HCT116 (cell line): ENCODE results near the gene CCDC137. TPM values are rescaled to one million over a fixed set of nuclear protein-coding genes. Genes with fewer than 3 reads are reported as not detected.

Experiments
- ATAC-seq: fragments of 200-7000 bp; cut with Tn5 transposase; 2 replicates; pipeline ENCODE4 v1.9.1; 2020; ENCODE audit warnings: mild to moderate bottlenecking, moderate library complexity
- BruUV-seq: library from RNA; stranded (reverse); fragments of 400-500 nt; replicated peaks from 2 replicates; lab custom pipeline; 2021; lab: Mats Ljungman, UMichigan
- CTCF ChIA-PET: fragments of 300-600 bp; sonication (Branson Sonifier 250); formaldehyde crosslinking; loops from one replicate; lab custom pipeline; 2021; ENCODE audit warnings: antibody characterized with exemption; lab: Charles Lee
- POLR2A ChIA-PET: fragments of 300-600, 350-600 bp; sonication (Branson Sonifier 250); formaldehyde crosslinking; loops from one replicate; lab custom pipeline; 2021; ENCODE audit warnings: antibody characterized with exemption; lab: Charles Lee
- RAD21 ChIA-PET, 2 experiments: fragments of 300-600 bp; sonication (Branson Sonifier 250); formaldehyde crosslinking; loops; one replicate each; lab custom pipeline; 2023; ENCODE audit warnings: low total read pairs in 2 of 2; ENCODE audit not compliant: uncharacterized antibody in 2 of 2, unreplicated experiment in 2 of 2, low non-redundant PET in 1 of 2; lab: Charles Lee
- DNase-seq: peaks from one replicate; pipeline ENCODE4 v3.0.0-alpha.2; 2010; ENCODE audit warnings: low read depth, low spot score
- H2AFZ ChIP-seq: fragments of 200-600 bp; shearing (Covaris generic), sonication (generic); 2 replicates; pipeline ENCODE4 v1.6.1; 2017; ENCODE audit warnings: low read depth, mixed run types, mixed read lengths, antibody characterized with exemption, low read length; ENCODE audit not compliant: poor library complexity, severe bottlenecking
- H3K27ac ChIP-seq: 2 replicates; pipeline ENCODE4 v1.5.1; 2012; ENCODE audit warnings: low read depth, low read length
- H3K27me3 ChIP-seq: fragments of 200-600 bp; sonication (generic); 2 replicates; pipeline ENCODE4 v1.6.1; 2016; ENCODE audit warnings: mixed run types, low read length, mixed read lengths; ENCODE audit not compliant: insufficient read depth
- H3K36me3 ChIP-seq, 2 experiments: fragments of 200-500 bp in 1 of 2; fragments of 200-600 bp in 1 of 2; sonication (Bioruptor generic) in 1 of 2; sonication (generic) in 1 of 2; 2 replicates each; pipeline versions ENCODE4 v1.5.1 to v1.6.1; 2014 to 2016; ENCODE audit warnings: low read length in 2 of 2, inconsistent platforms in 1 of 2, mixed read lengths in 1 of 2, mixed run types in 1 of 2; ENCODE audit not compliant: insufficient read depth in 2 of 2, control insufficient read depth in 1 of 2
- H3K4me1 ChIP-seq, 2 experiments: fragments of 200-600 bp in 1 of 2; sonication (generic) in 1 of 2; 2 replicates each; pipeline versions ENCODE4 v1.5.1 to v1.6.1; 2012 to 2017; ENCODE audit warnings: low read length in 2 of 2, inconsistent platforms in 1 of 2, mild to moderate bottlenecking in 1 of 2, mixed read lengths in 1 of 2, mixed run types in 1 of 2, moderate library complexity in 1 of 2; ENCODE audit not compliant: insufficient read depth in 2 of 2, control insufficient read depth in 1 of 2
- H3K4me2 ChIP-seq: fragments of 200-600 bp; sonication (generic); 2 replicates; pipeline ENCODE4 v1.6.1; 2017; ENCODE audit warnings: mixed run types, low read length, mixed read lengths
- H3K4me3 ChIP-seq, 2 experiments: fragments of 200-600 bp in 1 of 2; sonication (generic) in 1 of 2; replicated peaks in 1 of 2; 2 replicates each; pipeline ENCODE4 v1.5.1; 2011 to 2016; ENCODE audit warnings: low read length in 2 of 2, control low read depth in 1 of 2, low read depth in 1 of 2, mild to moderate bottlenecking in 1 of 2, mixed read lengths in 1 of 2, mixed run types in 1 of 2
- H3K79me2 ChIP-seq: fragments of 200-600 bp; sonication (generic); 2 replicates; pipeline ENCODE4 v1.6.1; 2017; ENCODE audit warnings: mild to moderate bottlenecking, mixed run types, low read length, moderate library complexity, mixed read lengths; ENCODE audit not compliant: insufficient read depth
- H3K9ac ChIP-seq: fragments of 200-600 bp; sonication (generic); 2 replicates; pipeline ENCODE4 v1.6.1; 2016; ENCODE audit warnings: low read length, mixed read lengths
- H3K9me2 ChIP-seq: fragments of 200-600 bp; sonication (generic), shearing (Covaris generic); 2 replicates; pipeline ENCODE4 v1.6.1; 2017; ENCODE audit warnings: mixed run types, mild to moderate bottlenecking, moderate library complexity; ENCODE audit not compliant: insufficient read depth
- H3K9me3 ChIP-seq, 2 experiments: fragments of 200-500 bp in 1 of 2; fragments of 200-600 bp in 1 of 2; sonication (Bioruptor generic) in 1 of 2; sonication (generic) in 1 of 2; 2 replicates each; pipeline ENCODE4 v1.6.1; 2014 to 2017; ENCODE audit warnings: low read length in 2 of 2, mixed read lengths in 2 of 2, inconsistent platforms in 1 of 2, low read depth in 1 of 2, mild to moderate bottlenecking in 1 of 2, mixed run types in 1 of 2, moderate library complexity in 1 of 2; ENCODE audit not compliant: control insufficient read depth in 1 of 2, insufficient read depth in 1 of 2
- H4K20me1 ChIP-seq: fragments of 200-600 bp; sonication (generic), shearing (Covaris generic); 2 replicates; pipeline ENCODE4 v1.6.1; 2017; ENCODE audit warnings: mixed run types, mild to moderate bottlenecking, moderate library complexity; ENCODE audit not compliant: insufficient read depth
- CBX3 ChIP-seq: IDR thresholded peaks from 2 replicates; pipeline ENCODE4 v1.6.1; 2012; ENCODE audit warnings: low read depth
- CEBPB ChIP-seq: IDR thresholded peaks from 2 replicates; pipeline ENCODE4 v1.6.1; 2012; ENCODE audit warnings: low read depth
- EGR1 ChIP-seq: IDR thresholded peaks from 2 replicates; pipeline ENCODE4 v1.6.1; 2012; ENCODE audit warnings: low read depth
- ELF1 ChIP-seq: IDR thresholded peaks from 2 replicates; pipeline ENCODE4 v1.6.1; 2012; ENCODE audit warnings: low read depth, borderline replicate concordance
- EZH2phosphoT487 ChIP-seq: fragments of 200-600 bp; IDR thresholded peaks from 2 replicates; pipeline ENCODE4 v1.6.1; 2018; ENCODE audit warnings: antibody characterized with exemption, borderline replicate concordance
- FOSL1 ChIP-seq: IDR thresholded peaks from 2 replicates; pipeline ENCODE4 v1.6.1; 2012; ENCODE audit warnings: low read depth
- JUND ChIP-seq: IDR thresholded peaks from 2 replicates; pipeline ENCODE4 v1.6.1; 2012
- POLR2A ChIP-seq: IDR thresholded peaks from 2 replicates; pipeline ENCODE4 v1.7.0; 2011; ENCODE audit warnings: borderline replicate concordance; ENCODE audit not compliant: insufficient read depth, insufficient read length; ENCODE audit errors: extremely low read depth
- POLR2AphosphoS5 ChIP-seq: IDR thresholded peaks from 2 replicates; pipeline ENCODE4 v1.6.1; 2011; ENCODE audit warnings: mild to moderate bottlenecking, low read depth, low read length, moderate library complexity
- RAD21 ChIP-seq: IDR thresholded peaks from 2 replicates; pipeline ENCODE4 v1.6.1; 2012; ENCODE audit warnings: low read depth, mild to moderate bottlenecking
- SP1 ChIP-seq: IDR thresholded peaks from 2 replicates; pipeline ENCODE4 v1.6.1; 2012; ENCODE audit warnings: low read depth
- SRF ChIP-seq: IDR thresholded peaks from 2 replicates; pipeline ENCODE4 v1.6.1; 2012; ENCODE audit warnings: low read depth
- TCF7L2 ChIP-seq: IDR thresholded peaks from 2 replicates; pipeline ENCODE4 v1.7.0; 2011; ENCODE audit warnings: borderline replicate concordance, inconsistent platforms; ENCODE audit not compliant: insufficient read depth, insufficient read length; ENCODE audit errors: extremely low read depth
- ZFX ChIP-seq: fragments of 450-650 bp; IDR thresholded peaks from 2 replicates; pipeline ENCODE4 v1.6.1; 2017
- ZNF274 ChIP-seq: fragments of 200-500 bp; sonication (Bioruptor generic); IDR thresholded peaks from 2 replicates; pipeline ENCODE4 v1.6.1; 2014; ENCODE audit warnings: mild to moderate bottlenecking, low read depth, low read length, inconsistent platforms
- intact Hi-C: fragments of 100-400 bp; cut with micrococcal nuclease; formaldehyde crosslinking; loops from 2 replicates; pipeline ENCODE4 v1.10.0; 2022
- total RNA-seq: library from RNA; stranded (reverse); gene quantifications from one replicate; pipeline ENCODE4 v1.2.1, GENCODE V29; 2021; ENCODE audit not compliant: unreplicated experiment
- TF ChIP-seq, protein P1 (sequence below), 3 experiments: fragments of 200-600 bp in 1 of 3; sonication (generic) in 1 of 3; IDR thresholded peaks in 2 of 3; conservative IDR thresholded peaks in 1 of 3; 2 replicates each; pipeline ENCODE4 v1.5.1; 2012 to 2017; ENCODE audit warnings: low read depth in 2 of 3, low read length in 2 of 3, antibody characterized with exemption in 1 of 3, borderline replicate concordance in 1 of 3, control low read depth in 1 of 3, mild to moderate bottlenecking in 1 of 3, mixed read lengths in 1 of 3, mixed run types in 1 of 3, moderate library complexity in 1 of 3; ENCODE audit not compliant: insufficient read depth in 1 of 3
- TF ChIP-seq, protein P2 (sequence below): IDR thresholded peaks from 2 replicates; pipeline ENCODE4 v1.6.1; 2012
- TF ChIP-seq, protein P3 (sequence below): IDR thresholded peaks from 2 replicates; pipeline ENCODE4 v1.6.1; 2011; ENCODE audit warnings: mild to moderate bottlenecking, low read length, moderate library complexity; ENCODE audit not compliant: insufficient replicate concordance; ENCODE audit errors: extremely low read depth
- TF ChIP-seq, protein P4 (sequence below): IDR thresholded peaks from 2 replicates; pipeline ENCODE4 v1.6.1; 2012; ENCODE audit warnings: low read depth

The CCDC137 gene
- total RNA-seq, 1 experiment from 2014 or later: 77.5 TPM

DNA sequence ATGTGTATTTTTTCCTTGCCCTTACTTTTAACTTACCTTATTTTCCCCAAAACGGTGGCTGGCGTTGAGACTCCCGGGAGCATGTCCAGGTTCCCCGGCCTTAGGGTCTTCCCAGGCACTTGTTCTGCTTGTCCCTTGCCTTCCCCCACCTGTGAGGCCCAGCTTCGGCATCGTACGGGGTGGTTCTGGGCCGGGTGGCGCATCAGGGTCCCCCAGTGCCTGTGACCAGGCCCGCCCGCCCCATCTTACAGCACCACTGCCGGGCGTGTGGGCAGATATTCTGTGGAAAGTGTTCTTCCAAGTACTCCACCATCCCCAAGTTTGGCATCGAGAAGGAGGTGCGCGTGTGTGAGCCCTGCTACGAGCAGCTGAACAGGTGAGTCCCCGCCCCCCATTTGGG, 24.7 kb downstream of the CCDC137 start:
- Histone ChIP-seq H3K79me2 (peaks cover 80% of the 10 kb centered on the region), H3K27ac (no peak overlapping the region), H3K4me1 (no peaks in the 10 kb centered on the region; a peak in 1 of 4 replicates), H3K4me2 (no peak overlapping the region), H3K4me3 (no peak overlapping the region), H3K36me3 (peaks cover 58 to 96% of the 10 kb centered on the region in 2 experiments), H4K20me1 (no peaks in the 10 kb centered on the region), H2AFZ (no peak overlapping the region), H3K27me3 (no peaks in the 10 kb centered on the region), H3K9me3 (no peaks in the 10 kb centered on the region), H3K9ac (no peak overlapping the region), H3K9me2 (no peaks in the 10 kb centered on the region)
- ATAC-seq (no peak), DNase-seq (no peak)
- ChIA-PET RAD21 (no interaction called here), POLR2A (no interaction called here), CTCF (no interaction called here)
- no TSS peak for BruUV-seq
- TF ChIP-seq TCF7L2 (no peak), FOSL1 (no peak), ZFX (no peak), POLR2AphosphoS5 (no peak), ELF1 (no peak), RAD21 (no peak), SP1 (no peak), CBX3 (no peak), POLR2A (no peak), SRF (no peak), JUND (no peak), CEBPB (no peak), ZNF274 (no peak), EGR1 (no peak), EZH2phosphoT487 (no peak)
- TF ChIP-seq, protein P1, sequence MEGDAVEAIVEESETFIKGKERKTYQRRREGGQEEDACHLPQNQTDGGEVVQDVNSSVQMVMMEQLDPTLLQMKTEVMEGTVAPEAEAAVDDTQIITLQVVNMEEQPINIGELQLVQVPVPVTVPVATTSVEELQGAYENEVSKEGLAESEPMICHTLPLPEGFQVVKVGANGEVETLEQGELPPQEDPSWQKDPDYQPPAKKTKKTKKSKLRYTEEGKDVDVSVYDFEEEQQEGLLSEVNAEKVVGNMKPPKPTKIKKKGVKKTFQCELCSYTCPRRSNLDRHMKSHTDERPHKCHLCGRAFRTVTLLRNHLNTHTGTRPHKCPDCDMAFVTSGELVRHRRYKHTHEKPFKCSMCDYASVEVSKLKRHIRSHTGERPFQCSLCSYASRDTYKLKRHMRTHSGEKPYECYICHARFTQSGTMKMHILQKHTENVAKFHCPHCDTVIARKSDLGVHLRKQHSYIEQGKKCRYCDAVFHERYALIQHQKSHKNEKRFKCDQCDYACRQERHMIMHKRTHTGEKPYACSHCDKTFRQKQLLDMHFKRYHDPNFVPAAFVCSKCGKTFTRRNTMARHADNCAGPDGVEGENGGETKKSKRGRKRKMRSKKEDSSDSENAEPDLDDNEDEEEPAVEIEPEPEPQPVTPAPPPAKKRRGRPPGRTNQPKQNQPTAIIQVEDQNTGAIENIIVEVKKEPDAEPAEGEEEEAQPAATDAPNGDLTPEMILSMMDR (IDR thresholded peaks at IDR 0.05 in 2 of 3, conservative IDR thresholded peaks at IDR 0.05 in 1 of 3; ENCODE audit: borderline replicate concordance in 1 of 3, insufficient read depth in 1 of 3, low read depth in 2 of 3, low read length in 2 of 3): no peak
- TF ChIP-seq, protein P2, sequence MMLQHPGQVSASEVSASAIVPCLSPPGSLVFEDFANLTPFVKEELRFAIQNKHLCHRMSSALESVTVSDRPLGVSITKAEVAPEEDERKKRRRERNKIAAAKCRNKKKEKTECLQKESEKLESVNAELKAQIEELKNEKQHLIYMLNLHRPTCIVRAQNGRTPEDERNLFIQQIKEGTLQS: no peak
- TF ChIP-seq, protein P3, sequence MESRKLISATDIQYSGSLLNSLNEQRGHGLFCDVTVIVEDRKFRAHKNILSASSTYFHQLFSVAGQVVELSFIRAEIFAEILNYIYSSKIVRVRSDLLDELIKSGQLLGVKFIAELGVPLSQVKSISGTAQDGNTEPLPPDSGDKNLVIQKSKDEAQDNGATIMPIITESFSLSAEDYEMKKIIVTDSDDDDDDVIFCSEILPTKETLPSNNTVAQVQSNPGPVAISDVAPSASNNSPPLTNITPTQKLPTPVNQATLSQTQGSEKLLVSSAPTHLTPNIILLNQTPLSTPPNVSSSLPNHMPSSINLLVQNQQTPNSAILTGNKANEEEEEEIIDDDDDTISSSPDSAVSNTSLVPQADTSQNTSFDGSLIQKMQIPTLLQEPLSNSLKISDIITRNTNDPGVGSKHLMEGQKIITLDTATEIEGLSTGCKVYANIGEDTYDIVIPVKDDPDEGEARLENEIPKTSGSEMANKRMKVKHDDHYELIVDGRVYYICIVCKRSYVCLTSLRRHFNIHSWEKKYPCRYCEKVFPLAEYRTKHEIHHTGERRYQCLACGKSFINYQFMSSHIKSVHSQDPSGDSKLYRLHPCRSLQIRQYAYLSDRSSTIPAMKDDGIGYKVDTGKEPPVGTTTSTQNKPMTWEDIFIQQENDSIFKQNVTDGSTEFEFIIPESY: no peak
- TF ChIP-seq, protein P4, sequence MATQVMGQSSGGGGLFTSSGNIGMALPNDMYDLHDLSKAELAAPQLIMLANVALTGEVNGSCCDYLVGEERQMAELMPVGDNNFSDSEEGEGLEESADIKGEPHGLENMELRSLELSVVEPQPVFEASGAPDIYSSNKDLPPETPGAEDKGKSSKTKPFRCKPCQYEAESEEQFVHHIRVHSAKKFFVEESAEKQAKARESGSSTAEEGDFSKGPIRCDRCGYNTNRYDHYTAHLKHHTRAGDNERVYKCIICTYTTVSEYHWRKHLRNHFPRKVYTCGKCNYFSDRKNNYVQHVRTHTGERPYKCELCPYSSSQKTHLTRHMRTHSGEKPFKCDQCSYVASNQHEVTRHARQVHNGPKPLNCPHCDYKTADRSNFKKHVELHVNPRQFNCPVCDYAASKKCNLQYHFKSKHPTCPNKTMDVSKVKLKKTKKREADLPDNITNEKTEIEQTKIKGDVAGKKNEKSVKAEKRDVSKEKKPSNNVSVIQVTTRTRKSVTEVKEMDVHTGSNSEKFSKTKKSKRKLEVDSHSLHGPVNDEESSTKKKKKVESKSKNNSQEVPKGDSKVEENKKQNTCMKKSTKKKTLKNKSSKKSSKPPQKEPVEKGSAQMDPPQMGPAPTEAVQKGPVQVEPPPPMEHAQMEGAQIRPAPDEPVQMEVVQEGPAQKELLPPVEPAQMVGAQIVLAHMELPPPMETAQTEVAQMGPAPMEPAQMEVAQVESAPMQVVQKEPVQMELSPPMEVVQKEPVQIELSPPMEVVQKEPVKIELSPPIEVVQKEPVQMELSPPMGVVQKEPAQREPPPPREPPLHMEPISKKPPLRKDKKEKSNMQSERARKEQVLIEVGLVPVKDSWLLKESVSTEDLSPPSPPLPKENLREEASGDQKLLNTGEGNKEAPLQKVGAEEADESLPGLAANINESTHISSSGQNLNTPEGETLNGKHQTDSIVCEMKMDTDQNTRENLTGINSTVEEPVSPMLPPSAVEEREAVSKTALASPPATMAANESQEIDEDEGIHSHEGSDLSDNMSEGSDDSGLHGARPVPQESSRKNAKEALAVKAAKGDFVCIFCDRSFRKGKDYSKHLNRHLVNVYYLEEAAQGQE: no peak
- intact Hi-C loops: loop anchor here (10.0 kb wide), 1 partner anchor 136 kb away; the partner anchor contains the start of gene FAAP100
